ENCODE results near the gene ZNF473.

DNA sequence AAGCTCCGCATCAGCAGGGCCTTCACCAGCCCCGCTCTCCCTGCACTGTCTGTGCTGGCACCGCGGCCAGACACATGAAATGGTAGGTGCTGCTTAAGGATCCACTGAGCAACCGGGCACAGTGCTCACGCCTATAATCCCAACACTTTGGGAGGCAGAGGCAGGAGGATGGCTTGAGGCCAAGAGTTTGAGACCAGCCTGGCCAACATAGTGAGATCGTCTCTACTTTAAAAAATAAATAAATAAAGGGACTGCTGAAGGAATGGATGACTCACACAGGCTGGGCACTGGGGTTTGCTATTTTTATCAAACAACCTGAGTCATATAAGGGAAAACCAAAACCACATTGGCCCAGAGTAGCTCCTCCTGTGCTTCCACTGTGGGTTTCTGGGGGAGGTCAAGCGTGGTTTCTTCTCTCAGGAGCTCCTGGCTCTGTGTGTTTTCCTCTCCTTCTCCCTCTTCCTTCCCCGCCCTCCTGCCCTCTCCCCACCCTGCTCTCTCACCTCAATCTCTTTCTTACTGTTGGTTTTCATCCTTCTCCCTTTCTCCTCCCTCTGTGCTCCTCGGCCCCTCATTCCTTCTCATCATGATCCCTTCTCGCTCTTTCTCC is 21.9 kb upstream of the ZNF473 start:
- TF ChIP-seq CTCF (IDR thresholded peaks at IDR 0.05; ENCODE audit: low read depth, low read length) (no peak), POLR2A (IDR thresholded peaks at IDR 0.05; ENCODE audit: extremely low read depth, insufficient read length) (no peak), MYC (IDR thresholded peaks at IDR 0.05; ENCODE audit: low read depth, low read length) (no peak)
- TF ChIP-seq, protein P1, sequence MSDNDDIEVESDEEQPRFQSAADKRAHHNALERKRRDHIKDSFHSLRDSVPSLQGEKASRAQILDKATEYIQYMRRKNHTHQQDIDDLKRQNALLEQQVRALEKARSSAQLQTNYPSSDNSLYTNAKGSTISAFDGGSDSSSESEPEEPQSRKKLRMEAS (IDR thresholded peaks at IDR 0.05; ENCODE audit: low read depth, low read length) = no peak

All from NB4 (cell line).